Smooth muscle cell of bladder (primary cell): ENCODE measurements around the gene GJB5. TPM values are rescaled to one million over a fixed set of nuclear protein-coding genes. Genes with fewer than 3 reads are reported as not detected.

Experiments
- total RNA-seq: library from RNA; depleted of rRNA; stranded (reverse); fragments of >200 nt; gene quantifications from 2 replicates; pipeline ENCODE4 v1.2.3, GENCODE V29; 2014

GJB5 gene
- total RNA-seq: 0.09 and 0.14 TPM in 2 replicates

DNA sequence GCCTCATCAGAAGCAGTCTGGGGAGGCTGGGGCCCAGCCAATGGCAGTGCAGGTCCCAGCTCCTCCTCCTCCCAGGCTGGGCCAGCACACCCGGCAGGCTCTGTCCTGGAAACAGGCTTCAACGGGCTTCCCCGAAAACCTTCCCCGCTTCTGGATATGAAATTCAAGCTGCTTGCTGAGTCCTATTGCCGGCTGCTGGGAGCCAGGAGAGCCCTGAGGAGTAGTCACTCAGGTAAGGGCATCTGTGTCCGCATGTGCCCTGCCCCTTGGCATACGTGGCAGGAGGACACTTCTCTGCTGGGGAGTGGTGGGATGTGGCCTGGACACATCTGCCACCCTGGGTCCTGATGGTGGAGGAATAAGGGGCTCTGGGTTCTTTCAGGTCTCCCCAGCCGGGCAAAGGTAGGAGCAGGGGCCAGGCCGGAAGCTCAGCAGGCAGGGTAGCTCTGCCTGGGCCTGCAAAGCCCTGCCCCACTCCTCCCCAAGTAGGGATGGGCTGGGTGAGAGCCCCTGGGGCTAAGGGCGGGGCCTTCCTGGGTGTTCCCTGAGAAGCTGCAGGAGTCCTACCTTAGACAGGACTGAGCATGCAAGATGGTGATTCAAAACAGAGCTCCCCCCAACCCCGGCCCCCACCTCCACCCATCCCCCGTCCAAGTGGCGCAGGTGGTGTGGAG, at the start of gene GJB5:
Gene GJB5 (plus strand): TSS at position 84 of the 674 bp plus-strand sequence. CDS start 2,284 bp downstream, outside the sequence.

DNA sequence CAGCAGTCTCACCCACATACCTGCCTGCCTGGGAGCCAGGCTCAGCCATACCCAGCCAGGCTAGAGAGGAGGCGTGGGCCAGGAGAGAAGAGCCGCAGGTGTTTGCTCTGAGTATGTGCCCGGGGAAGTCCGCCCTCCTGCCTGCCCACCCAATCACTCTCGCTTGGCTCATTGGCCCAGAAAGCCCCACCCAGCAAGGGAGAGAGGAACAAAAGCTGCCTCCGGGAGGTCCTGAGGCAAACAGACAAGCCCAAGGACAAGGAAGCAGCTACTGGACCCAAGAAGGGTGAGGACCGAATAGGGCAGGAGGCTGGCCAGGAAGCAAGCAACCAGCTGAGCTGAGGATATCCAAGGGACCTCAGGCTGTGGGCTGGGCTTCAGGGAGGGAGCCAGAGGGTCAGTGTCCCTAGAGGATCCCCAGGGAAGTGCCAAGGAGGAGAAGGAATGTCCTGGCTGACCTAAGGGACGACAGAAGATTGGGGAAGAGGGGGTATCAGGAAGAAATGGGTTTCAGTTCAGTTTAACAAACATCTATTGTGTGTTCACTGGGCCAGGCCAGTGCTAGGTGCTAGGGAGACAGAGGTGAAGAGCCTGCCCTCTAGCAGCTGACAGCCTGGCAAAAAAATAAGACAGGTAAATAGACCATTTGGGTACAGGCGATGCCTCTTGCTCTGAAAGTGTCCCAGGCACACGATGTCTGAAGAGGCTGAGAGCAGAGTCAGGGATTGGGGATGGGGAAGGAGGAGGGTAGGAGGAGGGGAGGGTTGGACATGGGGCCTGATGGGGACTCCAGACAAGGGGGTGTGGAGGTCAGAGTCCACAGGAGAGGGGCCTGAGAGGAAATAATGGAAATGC, 4.9 kb downstream of the GJB5 start, which contains the start of gene GJB4:
Gene GJB4 (plus strand): TSS at position 238 of the 855 bp plus-strand sequence. CDS start 1,515 bp downstream, outside the sequence.

DNA sequence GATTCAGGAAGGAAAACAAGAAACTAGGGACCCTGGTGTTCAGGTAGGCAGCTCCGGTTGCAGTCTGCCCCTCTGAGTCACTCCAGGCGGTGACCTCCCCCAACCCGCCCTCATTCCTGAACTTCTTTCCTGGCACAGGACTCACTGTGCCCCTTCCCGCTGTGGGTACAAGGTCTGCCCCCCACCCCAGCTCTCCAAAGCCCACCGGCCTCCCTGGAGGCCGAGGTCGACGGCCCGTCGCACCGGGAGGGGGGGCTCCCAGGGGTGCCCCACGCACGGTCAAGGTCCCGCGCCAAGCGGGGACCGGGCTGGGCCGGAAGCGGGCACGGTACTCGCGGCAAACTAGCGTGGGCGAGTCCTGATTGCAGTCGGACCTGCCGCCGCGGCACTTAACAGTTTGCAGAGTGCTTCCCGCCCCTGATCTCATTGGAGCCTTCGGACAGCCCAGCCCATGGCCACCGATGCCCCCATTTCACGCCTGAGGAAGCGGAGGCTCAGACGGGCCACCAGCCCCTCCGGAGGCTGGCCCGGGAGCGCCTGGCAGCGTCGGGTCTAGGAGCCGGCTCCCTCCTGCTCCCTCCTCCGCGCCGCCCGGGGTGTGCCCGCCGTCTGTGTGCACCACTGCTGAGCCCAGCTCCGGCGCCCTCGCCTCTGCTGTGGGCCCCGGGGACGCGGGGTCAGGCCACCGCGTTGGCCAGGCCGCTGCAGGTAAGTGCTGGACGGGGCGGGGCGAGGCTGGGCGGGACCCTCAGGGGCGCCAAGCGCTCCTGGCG, 26.4 kb downstream of the GJB5 start, which contains the start of gene GJB3:
Gene GJB3 (plus strand): TSS at position 144 of the 773 bp plus-strand sequence. CDS start 3,549 bp downstream, outside the sequence.

DNA sequence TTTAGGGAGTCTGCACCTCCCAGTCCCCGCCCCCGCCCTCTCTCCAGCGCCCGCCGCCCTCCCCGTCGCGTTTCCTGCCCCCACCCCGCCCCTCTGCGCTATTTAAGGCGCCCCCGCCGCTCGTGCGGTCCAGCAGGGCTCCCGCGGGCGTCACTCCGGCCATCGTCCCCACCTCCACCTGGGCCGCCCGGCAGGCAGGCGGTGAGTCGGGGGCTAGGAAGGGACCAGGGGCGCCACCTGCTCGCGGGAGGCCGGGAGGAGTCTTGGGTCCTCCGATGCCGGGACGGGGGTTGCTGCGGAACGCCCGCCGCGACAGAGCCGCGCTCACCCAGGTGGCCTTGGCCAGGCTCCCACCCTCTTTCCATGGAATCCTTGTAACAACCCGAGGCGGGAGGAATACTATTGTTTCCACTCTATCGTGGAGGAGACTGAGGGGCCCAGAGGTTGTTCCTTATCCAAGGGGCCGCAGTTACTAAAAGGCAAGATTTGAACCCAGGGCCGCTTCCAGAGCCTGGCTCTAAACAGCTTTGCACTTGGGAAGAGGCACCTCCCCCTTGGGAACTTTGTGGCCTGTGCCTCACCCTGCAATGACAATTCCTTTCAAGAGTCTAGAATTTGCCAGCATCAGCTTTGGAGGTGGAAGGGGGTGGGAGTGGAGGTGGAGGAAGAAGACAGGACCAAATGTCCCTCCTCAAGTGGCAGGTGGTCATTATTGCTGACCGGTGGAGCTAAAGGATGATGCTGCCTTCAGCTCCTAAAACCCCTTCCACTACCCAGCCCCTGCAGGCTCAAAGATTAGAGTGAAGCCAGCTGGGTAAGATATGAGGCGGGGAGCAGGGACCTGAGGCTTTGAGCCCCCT, 38.3 kb downstream of the GJB5 start, which contains the start of gene GJA4:
Gene GJA4 (plus strand): TSS at position 132 of the 860 bp plus-strand sequence. CDS start 1,215 bp downstream, outside the sequence.

Other genes with a start within 250 kb of the GJB5 start
- gene GJB4, start 4.7 kb downstream of the GJB5 start, total RNA-seq: not detected in 2 replicates
- gene GJB3, start 26.2 kb downstream of the GJB5 start, total RNA-seq: not detected in 2 replicates
- gene GJA4, start 38.0 kb downstream of the GJB5 start, total RNA-seq: 0.18 TPM in 1 of 2 replicates, not detected in the other
- 15.1 and 25.4 TPM in 2 replicates for gene SMIM12, start 104.7 kb downstream of the GJB5 start, total RNA-seq
- gene DLGAP3, start 174.6 kb downstream of the GJB5 start, total RNA-seq: under 0.01 TPM in 2 replicates
- 36.6 and 40.2 TPM in 2 replicates for gene TMEM35B, start 230.3 kb downstream of the GJB5 start, total RNA-seq